Tibial nerve (tissue), 4 donors: ENCODE data around the gene CABYR. TPM values are rescaled to one million over a fixed set of nuclear protein-coding genes. Genes with fewer than 3 reads are reported as not detected.

Experiments
- DNase-seq, 2 donors: peaks; one replicate each; pipeline ENCODE4 v3.0.0-alpha.2; 2019; ENCODE audit warnings: low spot score in 2 of 2
- H3K27ac ChIP-seq, 4 donors: fragments of 200-600 bp; sonication (generic) in 3 of 4; one replicate each; pipeline ENCODE4 v1.5.1; 2017 to 2019; ENCODE audit warnings: mild to moderate bottlenecking in 1 of 4
- H3K27me3 ChIP-seq, 2 donors: fragments of 200-600 bp; sonication (generic) in 1 of 2; one replicate each; pipeline versions ENCODE4 v1.5.1 to v1.6.0; 2017 to 2019
- H3K36me3 ChIP-seq, 3 donors: fragments of 200-600 bp; sonication (generic); one replicate each; pipeline ENCODE4 v1.5.1; 2018 to 2019
- H3K4me1 ChIP-seq, 4 donors: fragments of 200-600 bp; sonication (generic) in 3 of 4; one replicate each; pipeline ENCODE4 v1.5.1; 2017 to 2019
- H3K4me3 ChIP-seq, 4 donors: fragments of 200-600 bp; sonication (generic) in 3 of 4; one replicate each; pipeline ENCODE4 v1.5.1; 2017 to 2019; ENCODE audit warnings: mild to moderate bottlenecking in 1 of 4, moderate library complexity in 1 of 4
- H3K9me3 ChIP-seq, 4 donors: fragments of 200-600 bp; sonication (generic) in 3 of 4; one replicate each; pipeline ENCODE4 v1.5.1; 2017 to 2019
- EP300 ChIP-seq, 2 donors: sonication (generic); formaldehyde crosslinking; IDR thresholded peaks; one replicate each; pipeline ENCODE4 v1.6.1; 2017; ENCODE audit warnings: antibody characterized with exemption in 2 of 2, mild to moderate bottlenecking in 1 of 2
- POLR2A ChIP-seq, 2 donors: fragments of 450-650 bp; IDR thresholded peaks; one replicate each; pipeline ENCODE4 v1.6.1; 2017; ENCODE audit warnings: antibody characterized with exemption in 2 of 2, mild to moderate bottlenecking in 2 of 2, moderate library complexity in 2 of 2
- WGBS, 2 donors: methylation state at CpG; one replicate each; pipeline ENCODE4 v1.1.5; 2018; 5-methylcytosine and 5-hydroxymethylcytosine counted together
- total RNA-seq, 4 donors: library from RNA; depleted of rRNA; stranded (reverse); fragments of >200 nt; gene quantifications; one replicate each; pipeline ENCODE4 v1.1.0, GENCODE V29; 2016
- TF ChIP-seq, protein P1 (sequence below), 5 experiments: fragments of 200-600 bp in 3 of 5; fragments of 450-650 bp in 2 of 5; sonication (generic) in 3 of 5; IDR thresholded peaks; one replicate each; pipeline ENCODE4 v1.5.1; 2016 to 2019; ENCODE audit warnings: antibody characterized with exemption in 5 of 5, mild to moderate bottlenecking in 3 of 5, moderate library complexity in 2 of 5

The CABYR gene
- total RNA-seq, 4 donors from 2014 or later = 0.30 to 1.5 (median 0.81) TPM

DNA sequence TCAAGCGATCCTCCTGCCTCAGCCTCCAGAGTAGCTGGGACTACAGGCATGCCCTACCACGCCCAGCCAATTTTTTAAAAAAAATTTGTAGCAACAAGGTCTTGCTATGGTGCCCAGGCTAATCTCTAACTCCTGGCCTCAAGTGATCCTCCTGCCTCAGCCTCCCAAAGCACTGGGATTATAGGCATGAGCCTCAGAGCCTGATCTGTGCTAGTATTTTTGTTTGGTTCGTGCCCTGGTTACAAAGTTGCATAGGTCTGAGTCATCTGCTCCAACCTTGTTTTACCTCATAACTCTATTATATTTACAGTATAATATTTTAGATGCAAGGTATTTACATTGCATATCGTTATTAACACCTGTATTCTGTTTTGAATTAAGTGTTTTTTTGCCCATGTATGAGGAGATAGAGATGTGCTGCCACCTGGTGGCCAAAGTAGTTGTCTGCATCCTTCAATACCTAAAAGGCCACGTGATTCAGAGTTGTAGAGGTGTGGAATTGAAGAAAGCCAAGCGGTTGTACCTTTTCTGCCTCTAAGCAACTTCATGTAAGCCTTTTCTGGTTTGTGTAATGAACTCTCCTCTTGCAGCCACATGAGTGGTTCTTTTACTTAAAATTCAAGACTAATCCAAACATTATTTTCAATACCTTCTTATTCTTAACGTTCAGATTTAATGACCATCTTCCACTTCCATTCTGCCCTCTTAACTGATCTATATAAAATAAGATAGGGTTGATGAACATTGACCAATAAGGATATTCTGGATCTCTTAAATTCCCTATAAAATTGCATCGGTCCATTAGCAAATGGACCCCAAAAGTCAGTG, 19.9 kb upstream of the CABYR start:
- Histone ChIP-seq H3K4me1 (peaks cover 0 to 11% (median 0%) of the 10 kb centered on the region in 4 donors), H3K27me3 (no peaks in the 10 kb centered on the region), H3K9me3 (no peaks in the 10 kb centered on the region), H3K27ac (no peak overlapping the region), H3K36me3 (peaks cover 0 to 15% (median 0%) of the 10 kb centered on the region in 3 donors), H3K4me3 (no peak overlapping the region)
- TF ChIP-seq POLR2A (IDR thresholded peaks at IDR 0.05) = no peak
- peak in 1 of 2 donors; percentile 16 for TF ChIP-seq EP300 (IDR thresholded peaks at IDR 0.05)
- TF ChIP-seq, protein P1, sequence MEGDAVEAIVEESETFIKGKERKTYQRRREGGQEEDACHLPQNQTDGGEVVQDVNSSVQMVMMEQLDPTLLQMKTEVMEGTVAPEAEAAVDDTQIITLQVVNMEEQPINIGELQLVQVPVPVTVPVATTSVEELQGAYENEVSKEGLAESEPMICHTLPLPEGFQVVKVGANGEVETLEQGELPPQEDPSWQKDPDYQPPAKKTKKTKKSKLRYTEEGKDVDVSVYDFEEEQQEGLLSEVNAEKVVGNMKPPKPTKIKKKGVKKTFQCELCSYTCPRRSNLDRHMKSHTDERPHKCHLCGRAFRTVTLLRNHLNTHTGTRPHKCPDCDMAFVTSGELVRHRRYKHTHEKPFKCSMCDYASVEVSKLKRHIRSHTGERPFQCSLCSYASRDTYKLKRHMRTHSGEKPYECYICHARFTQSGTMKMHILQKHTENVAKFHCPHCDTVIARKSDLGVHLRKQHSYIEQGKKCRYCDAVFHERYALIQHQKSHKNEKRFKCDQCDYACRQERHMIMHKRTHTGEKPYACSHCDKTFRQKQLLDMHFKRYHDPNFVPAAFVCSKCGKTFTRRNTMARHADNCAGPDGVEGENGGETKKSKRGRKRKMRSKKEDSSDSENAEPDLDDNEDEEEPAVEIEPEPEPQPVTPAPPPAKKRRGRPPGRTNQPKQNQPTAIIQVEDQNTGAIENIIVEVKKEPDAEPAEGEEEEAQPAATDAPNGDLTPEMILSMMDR (IDR thresholded peaks at IDR 0.05) = peak; percentile 85 to 90 (median 87)
- 61% methylated on average over 8 of the region's 8 CpGs for WGBS, 2 donors
- peak; percentile 62 to 77 for DNase-seq

DNA sequence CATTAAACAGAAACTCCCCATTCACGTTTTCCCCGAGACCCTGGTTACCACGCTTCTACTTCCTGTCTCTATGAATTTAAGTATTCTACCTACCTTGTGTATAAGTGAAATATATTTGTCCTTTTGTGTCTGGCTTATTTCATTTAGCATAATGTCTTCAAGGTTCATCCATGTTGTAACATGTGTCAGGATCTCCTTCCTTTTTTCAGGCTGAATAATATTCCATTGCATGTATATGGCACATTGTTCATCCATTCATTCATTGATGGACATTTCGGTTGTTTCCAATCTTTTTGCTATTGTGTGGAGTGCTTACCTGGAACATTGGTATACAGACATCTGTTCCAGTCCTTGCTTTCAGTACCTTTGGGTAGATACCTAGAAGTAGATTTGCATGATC, 18.2 kb upstream of the CABYR start:
- TF ChIP-seq POLR2A (IDR thresholded peaks at IDR 0.05) (no peak), EP300 (IDR thresholded peaks at IDR 0.05) (no peak)
- TF ChIP-seq, protein P1 (IDR thresholded peaks at IDR 0.05) = no peak
- no peaks in the 10 kb centered on the region for H3K27me3 ChIP-seq
- no peak for DNase-seq
- no peak overlapping the region for H3K27ac ChIP-seq
- WGBS, 2 donors = 96 to 97% methylated on average over 4 of the region's 4 CpGs
- H3K4me3 ChIP-seq = no peak overlapping the region
- H3K9me3 ChIP-seq = no peaks in the 10 kb centered on the region
- H3K36me3 ChIP-seq = peaks cover 0 to 20% (median 0%) of the 10 kb centered on the region in 3 donors
- H3K4me1 ChIP-seq = peaks cover 0 to 4% (median 0%) of the 10 kb centered on the region in 4 donors

DNA sequence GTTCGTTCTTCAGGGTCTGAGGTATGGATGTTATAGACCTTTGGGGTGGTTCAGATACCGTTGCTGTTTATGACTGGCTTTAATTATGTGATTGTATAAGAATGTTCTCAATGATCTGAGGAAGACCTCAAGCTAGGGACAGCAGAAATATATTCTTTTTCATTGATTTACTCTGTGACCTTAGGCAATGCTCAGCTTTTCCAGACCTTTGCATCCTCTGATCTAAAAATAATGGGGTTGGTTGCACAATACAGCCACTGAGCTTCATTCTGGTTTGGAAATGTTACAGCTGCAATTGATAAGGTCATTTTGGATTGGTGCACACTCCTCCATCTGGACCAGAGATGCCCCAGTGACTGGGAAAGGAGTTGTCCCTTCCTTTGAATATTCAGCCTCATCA, 17.2 kb upstream of the CABYR start:
- peaks cover 0 to 24% (median 0%) of the 10 kb centered on the region in 3 donors for H3K36me3 ChIP-seq

DNA sequence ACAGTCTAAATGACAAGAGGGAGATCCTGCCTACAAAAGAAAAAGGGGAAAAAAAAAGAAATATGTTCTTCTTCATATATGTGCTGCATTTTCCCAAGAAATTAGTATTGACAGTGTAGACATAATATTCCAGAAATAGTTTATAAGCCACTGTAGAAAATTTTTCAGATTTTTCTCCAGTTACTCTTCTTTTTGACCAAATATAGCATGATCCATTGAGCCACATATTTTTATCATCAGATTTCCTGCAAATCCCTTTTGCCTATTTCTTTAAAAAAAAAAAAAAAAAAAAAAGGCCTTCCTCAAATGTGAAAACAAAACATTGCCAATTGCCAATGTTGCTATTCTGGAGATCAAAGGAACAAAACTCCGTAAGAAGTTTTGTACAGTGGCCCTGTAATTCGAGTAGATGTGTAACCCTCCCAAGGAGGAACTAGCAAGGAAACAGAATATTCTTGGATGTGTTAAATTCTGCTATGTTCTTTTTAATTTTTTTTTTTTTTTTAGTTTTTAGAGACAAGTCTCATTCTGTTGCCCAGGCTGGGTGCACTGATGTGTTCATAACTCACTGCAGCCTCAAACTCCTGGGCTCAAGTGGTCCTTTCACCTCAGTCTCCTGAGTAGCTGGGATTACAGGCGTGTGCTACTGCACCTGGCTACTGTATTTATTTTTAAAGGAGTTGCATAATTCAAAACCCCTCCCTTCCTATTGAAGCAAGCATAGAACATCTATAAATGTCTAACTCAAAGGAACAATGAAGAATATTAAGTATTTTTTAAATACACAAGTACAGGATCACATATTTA, 12.5 kb upstream of the CABYR start:
- no peak for DNase-seq
- Histone ChIP-seq H3K27me3 (no peaks in the 10 kb centered on the region), H3K4me3 (no peak overlapping the region), H3K27ac (no peak overlapping the region), H3K4me1 (no peaks in the 10 kb centered on the region), H3K9me3 (no peaks in the 10 kb centered on the region), H3K36me3 (peaks cover 0 to 30% (median 4%) of the 10 kb centered on the region in 3 donors)
- WGBS, 2 donors = 37 to 44% methylated on average over 3 of the region's 3 CpGs
- TF ChIP-seq, protein P1 (IDR thresholded peaks at IDR 0.05) = no peak
- TF ChIP-seq EP300 (IDR thresholded peaks at IDR 0.05) (no peak), POLR2A (IDR thresholded peaks at IDR 0.05) (no peak)

More for the DNA sequence above, 17.2 kb upstream of the CABYR start:
- DNase-seq = no peak
- no peak overlapping the region for H3K4me3 ChIP-seq
- no peaks in the 10 kb centered on the region for H3K27me3 ChIP-seq
- H3K9me3 ChIP-seq = no peaks in the 10 kb centered on the region
- H3K27ac ChIP-seq = no peak overlapping the region
- 89 to 93% methylated on average over 2 of the region's 2 CpGs for WGBS, 2 donors
- no peaks in the 10 kb centered on the region for H3K4me1 ChIP-seq
- TF ChIP-seq, protein P1 (IDR thresholded peaks at IDR 0.05) = no peak
- TF ChIP-seq POLR2A (IDR thresholded peaks at IDR 0.05) = no peak
- TF ChIP-seq EP300 (IDR thresholded peaks at IDR 0.05) = no peak
